HG03558 (cell line): Measurements from ENCODE around the gene NHLRC4.

ENCODE experiments used
- ATAC-seq: cut with Tn5 transposase; IDR thresholded peaks from one replicate; pipeline ENCODE4 v1.9.1; 2021; ENCODE audit warnings: moderate number of reproducible peaks; ENCODE audit not compliant: unreplicated experiment; ENCODE audit errors: extremely low read depth

The NHLRC4 gene, protein sequence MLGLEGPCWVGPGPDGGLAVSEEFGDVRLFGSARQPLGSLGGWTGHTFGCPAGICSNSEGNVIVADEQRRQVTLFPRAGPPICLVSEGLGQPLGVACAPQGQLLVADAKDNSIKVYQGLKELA

DNA sequence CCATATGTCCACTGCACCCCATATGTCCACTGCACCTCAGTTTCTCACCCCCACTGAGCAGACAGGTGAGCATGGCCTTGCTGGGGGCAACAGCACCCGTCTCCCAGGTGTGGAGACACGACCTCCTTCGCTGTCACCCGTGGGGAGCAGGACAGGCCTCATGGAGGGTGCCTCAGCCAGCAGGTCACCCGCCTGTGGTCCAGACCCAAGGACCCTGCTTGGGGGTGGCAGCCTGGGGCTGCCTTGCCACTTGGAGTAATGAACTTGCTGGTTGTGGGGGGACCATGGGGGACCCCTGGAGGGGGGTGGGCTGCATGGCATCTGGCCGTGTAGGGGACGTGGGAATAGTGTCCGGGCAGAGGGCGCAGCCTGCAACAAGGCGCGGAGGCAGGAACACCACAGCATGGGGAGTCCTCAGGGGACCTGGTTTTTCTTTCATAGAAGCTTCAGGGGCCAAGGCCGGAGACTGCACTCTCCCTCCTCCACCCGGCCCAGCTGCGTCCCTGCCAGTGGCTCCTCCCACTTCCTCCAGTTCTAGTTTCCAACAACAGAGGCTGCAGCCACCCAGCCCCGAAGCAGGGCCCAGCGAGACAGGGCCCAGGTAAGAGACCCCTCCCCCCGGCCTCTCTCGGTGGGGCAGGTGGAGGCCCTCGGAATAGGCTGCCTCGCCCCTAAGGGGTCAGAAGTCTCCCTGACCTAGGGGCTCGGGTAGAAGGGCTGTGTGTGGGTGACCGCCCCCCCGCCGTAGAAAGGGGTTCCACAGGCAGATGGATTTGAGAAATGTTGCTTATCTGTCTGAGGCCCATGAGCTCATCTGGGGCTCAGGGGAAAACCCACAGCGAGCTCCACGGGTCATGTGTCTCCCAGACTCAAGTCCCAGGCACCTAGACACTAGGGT, at the start of gene NHLRC4:
NHLRC4 (plus strand) TSS at position 531 of the 898 bp plus-strand sequence. CDS start 1,043 bp downstream, outside the sequence.
- ATAC-seq = no peak

DNA sequence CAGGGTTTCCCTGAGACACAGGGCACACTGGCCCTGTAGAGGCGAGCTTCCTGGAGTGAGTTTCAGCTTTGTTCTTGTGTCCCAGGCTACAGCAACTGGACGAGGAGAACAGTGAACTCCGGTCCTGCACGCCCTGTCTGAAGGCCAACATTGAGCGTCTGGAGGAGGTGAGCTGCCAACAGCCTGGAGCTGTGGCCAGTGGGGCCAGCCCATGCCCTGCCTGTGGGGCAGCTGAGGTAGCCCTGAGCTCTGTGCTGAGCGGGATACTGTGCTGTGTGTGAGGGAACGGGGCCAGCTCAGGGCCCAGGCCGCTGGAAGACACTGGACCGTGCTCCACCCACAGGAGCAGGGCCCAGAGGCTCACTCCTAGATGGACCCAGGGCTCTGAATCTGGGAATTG, 47.9 kb upstream of the NHLRC4 start:
- no peak for ATAC-seq

DNA sequence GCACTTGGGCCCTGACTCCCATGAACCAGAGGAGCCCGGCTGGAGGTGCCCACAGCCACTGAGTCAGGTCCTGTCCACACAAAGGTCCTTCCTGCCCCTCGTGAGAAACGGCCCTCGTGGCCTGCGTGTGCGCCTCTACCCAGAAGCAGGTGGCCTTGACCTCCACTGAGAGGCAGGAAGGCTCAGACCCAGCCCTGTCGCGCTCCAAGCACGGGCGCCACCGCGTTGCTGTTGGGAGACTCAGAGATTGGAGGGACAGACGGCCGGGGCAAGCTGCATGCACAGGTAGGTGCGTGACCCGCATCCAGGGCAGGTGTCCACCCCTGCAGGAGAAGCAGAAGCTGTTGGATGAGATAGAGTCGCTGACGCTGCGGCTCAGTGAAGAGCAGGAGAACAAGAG, 47.4 kb upstream of the NHLRC4 start:
- no peak for ATAC-seq

DNA sequence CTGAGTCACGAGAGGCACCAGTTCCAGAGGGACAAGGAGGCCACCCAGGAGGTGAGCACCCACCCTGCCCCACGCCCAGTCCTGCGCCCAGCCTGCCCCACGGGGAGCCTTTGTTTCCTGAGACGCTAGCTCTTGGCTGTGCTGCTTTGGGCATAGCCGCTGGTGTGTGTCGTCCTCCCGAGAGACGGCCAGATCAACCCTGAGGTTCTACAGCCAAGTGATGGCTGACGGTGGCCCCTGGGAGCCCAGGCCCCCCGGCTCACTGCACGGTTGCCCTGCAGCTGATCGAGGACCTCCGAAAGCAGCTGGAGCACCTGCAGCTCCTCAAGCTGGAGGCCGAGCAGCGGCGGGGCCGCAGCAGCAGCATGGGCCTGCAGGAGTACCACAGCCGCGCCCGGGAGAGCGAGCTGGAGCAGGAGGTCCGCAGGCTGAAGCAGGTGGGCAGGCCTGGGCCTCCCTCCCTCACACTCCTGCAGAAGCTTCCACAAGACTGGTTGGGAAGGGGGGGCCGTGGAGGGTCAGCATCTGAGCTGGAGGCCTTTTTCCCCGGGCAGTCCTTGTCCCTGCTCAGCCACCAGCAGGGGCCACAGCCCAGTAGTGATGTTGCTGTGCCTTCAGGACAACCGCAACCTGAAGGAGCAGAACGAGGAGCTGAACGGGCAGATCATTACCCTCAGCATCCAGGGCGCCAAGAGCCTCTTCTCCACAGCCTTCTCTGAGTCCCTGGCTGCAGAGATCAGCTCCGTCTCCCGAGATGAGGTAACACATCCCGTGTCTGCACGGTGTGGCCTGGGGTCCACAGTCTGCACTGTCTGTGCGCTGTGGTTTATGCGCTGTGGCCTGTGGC, 46.7 kb upstream of the NHLRC4 start:
- no peak for ATAC-seq

- no peak for ATAC-seq
Measured at GRCh38 chr16:520847-521246, 46.0 kb upstream of the NHLRC4 start.

- ATAC-seq = no peak
Measured at GRCh38 chr16:521381-522210, 45.2 kb upstream of the NHLRC4 start.

GRCh38 chr16:522320-523096, 44.3 kb upstream of the NHLRC4 start:
- no peak for ATAC-seq

- ATAC-seq = no peak
Measured at GRCh38 chr16:523097-523741, 43.6 kb upstream of the NHLRC4 start.

DNA sequence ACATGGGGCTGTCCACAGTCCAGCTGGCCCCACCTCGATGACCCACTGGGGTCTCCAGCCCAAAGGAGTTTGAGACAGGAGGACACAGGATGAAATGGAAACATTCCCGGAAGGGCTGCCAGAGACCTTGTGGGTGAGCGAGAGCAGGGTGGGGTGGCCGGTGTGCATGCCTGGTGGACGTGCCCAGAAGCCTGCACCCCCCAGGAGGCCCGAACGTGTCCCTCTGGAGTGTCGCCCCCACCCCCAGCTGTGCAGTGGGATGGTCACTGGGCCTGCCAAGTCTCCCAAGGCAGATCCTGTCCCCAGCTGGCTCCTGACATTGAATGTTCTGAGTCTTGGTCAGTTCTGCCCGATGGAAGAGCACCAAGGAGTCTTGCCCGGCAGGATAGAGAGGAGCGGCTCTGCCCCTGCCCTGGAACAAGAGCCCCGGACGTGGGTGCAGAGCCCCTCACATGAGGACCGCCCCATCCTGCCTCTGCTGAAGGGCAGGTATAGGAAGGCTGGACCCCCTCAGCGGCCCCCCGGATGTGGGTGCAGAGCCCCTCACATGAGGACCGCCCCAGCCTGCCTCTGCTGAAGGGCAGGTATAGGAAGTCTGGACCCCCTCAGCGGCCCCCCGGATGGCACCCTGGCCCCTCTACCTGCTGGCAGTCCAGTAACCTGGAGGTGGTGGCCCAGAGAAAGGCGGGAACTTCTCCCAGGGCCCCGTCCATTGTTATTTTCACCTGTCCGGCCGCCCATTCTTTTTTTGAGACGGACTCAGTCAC, 42.3 kb upstream of the NHLRC4 start:
- no peak for ATAC-seq

- ATAC-seq = no peak
Measured at GRCh38 chr16:525123-525519, 41.7 kb upstream of the NHLRC4 start.

DNA sequence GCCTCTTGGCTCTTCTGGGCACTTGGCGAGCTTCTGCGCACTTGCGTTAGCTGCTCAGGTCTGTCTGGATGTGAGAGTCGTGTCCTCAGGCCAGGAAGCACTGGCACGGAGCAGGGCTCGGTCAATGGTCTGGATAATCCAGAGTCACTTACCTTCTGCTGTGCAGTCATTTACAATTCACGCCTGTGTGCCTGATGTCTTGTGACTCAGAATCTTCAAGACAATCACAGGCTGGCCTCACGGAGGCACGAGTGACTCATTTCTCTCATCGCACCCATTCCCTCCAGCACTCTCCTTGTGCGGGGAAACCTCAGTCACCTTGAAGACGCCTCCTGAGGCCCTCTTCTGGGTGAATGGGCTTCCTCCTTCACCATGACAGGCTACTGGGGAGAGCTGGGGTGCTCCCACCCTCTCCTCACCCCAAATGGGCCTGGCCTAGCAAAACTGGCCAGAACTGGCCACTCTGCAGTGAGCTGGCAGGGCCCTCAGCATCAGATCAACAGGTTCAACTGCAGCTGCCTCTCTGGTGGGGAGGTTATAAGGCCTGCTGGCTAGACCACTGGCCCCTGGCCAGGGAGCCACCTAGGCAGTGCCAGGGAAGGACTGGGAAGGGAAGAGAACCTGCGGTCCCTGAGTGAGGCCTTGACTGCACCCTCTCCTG, 41.2 kb upstream of the NHLRC4 start:
- ATAC-seq = no peak

- no peak for ATAC-seq
Measured at GRCh38 chr16:526181-527014, 40.4 kb upstream of the NHLRC4 start.

- ATAC-seq = peak; percentile 42
Measured at GRCh38 chr16:527015-527903, 39.5 kb upstream of the NHLRC4 start, which contains the start of gene CAPN15. Gene CAPN15, plus strand, starts transcription at chr16:527712. Its CDS starts 19,127 bp downstream, at chr16:546839.

DNA sequence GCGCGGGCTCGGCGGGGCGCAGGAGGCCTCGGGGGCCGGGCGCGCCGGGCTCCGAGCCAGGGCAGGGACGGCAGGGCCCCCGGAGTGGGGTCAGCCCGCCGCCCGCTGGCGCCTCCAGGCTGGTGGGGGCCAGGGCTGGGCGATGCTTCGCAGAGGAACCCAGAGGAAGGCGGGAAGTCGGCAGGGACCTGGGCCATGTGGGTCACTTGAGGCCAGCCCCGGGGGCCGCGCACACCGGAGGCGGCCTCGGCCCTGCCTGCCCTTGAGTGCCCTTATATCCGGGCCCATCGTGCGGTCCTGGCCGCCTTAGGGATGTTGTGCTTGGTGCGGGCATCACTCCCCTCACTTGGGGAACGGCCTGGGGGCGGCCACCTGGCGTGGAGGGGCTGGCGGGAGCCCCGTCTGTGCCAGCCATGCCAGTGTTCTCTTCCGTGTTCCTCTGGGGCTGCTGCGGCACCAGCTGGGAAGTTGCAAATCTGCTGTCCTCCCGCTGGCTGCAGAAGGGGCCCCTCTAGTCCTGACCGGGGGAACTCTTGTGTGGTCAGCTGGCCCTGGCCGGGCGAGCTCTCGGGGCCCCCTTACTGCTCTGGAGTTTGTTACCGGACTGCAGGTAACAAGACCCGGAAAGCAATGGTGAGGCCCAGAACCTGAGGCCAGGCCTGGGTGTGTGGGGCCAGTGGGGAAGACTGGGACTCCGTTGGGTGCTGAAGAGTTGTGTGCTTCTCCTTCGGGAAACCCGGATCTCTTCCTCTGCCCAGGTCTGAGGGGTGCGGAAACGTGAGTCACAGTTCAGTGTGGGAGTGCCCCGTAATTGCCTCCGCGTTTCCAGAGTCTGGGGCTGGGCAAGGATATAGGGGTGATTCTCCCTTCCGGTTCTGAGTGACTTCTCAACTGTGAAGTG, 38.4 kb upstream of the NHLRC4 start:
- ATAC-seq = peak; percentile 4
